K562 (cell line): Measurements from ENCODE around the gene BEST4. TPM values are rescaled to one million over a fixed set of nuclear protein-coding genes. Genes with fewer than 3 reads are reported as not detected.
"Not testable (repeated sequence)": the region's sequence is repeated elsewhere in the genome, so short reads cannot be mapped to it uniquely, and the experiment has no call there.

Experiments
- ATAC-seq: fragments of 200-7000 bp; cut with Tn5 transposase; 3 replicates; pipeline ENCODE4 v1.9.1; 2020; ENCODE audit warnings: moderate library complexity
- BruUV-seq: library from RNA; stranded (reverse); fragments of 400-500 nt; replicated peaks from 2 replicates; lab custom pipeline; 2021; lab: Mats Ljungman, UMichigan
- CTCF ChIA-PET: fragments of 300-600 bp; formaldehyde crosslinking; extraction: SDS; loops from one replicate; lab custom pipeline; 2021; ENCODE audit warnings: low intra/inter-chr PET ratio; lab: Yijun Ruan, JAX
- POLR2A ChIA-PET: fragments of 300-600, 350-650 bp; sonication (Branson Sonifier 250); formaldehyde crosslinking; extraction: SDS; loops from one replicate; lab custom pipeline; 2021; ENCODE audit warnings: antibody characterized with exemption, inconsistent platforms; lab: Yijun Ruan, JAX
- DNase-seq, 4 experiments: peaks; one replicate each; pipeline versions ENCODE4 v3.0.0 to v3.0.0-alpha.2; 2011 to 2018; ENCODE audit warnings: low spot score in 3 of 4, mixed read lengths in 3 of 4; ENCODE audit errors: extremely low read depth in 1 of 4
- FAIRE-seq: peaks from 2 replicates; lab custom pipeline; 2011; peaks lifted over from hg19 to GRCh38; lab: Jason Lieb, UNC
- H2AFZ ChIP-seq: 2 replicates; pipeline ENCODE4 v1.6.0; 2011; ENCODE audit warnings: low read depth, low read length, control low read depth, inconsistent platforms
- H3K27ac ChIP-seq: fragments of 200-600 bp; 3 replicates; pipeline ENCODE4 v1.8.0; 2011; ENCODE audit warnings: low read depth, mild to moderate bottlenecking, control low read depth, inconsistent platforms, low read length, moderate library complexity, mixed read lengths; ENCODE audit errors: extremely low read depth
- H3K27me3 ChIP-seq, 2 experiments: fragments of 300-600 bp in 1 of 2; 2 replicates in 1 of 2; 3 replicates in 1 of 2; pipeline versions ENCODE4 v1.6.0 to v1.8.0; 2011; ENCODE audit warnings: inconsistent platforms in 2 of 2, low read length in 2 of 2, mild to moderate bottlenecking in 1 of 2, mixed read lengths in 1 of 2, moderate library complexity in 1 of 2; ENCODE audit not compliant: control insufficient read depth in 2 of 2, insufficient read depth in 2 of 2
- H3K36me3 ChIP-seq: fragments of 300-600 bp; 3 replicates; pipeline ENCODE4 v1.8.0; 2011; ENCODE audit warnings: mild to moderate bottlenecking, low read length, inconsistent platforms; ENCODE audit not compliant: control insufficient read depth, insufficient read depth
- H3K4me1 ChIP-seq, 2 experiments: fragments of 200-600 bp in 1 of 2; replicated peaks in 1 of 2; 2 replicates in 1 of 2; 3 replicates in 1 of 2; pipeline versions ENCODE4 v1.5.1 to v1.8.0; 2011; ENCODE audit warnings: inconsistent platforms in 2 of 2, low read length in 2 of 2, mild to moderate bottlenecking in 1 of 2, mixed read lengths in 1 of 2, moderate library complexity in 1 of 2; ENCODE audit not compliant: control insufficient read depth in 2 of 2, insufficient read depth in 2 of 2
- H3K4me2 ChIP-seq: 2 replicates; pipeline ENCODE4 v1.6.1; 2011; ENCODE audit warnings: low read length, control low read depth, inconsistent platforms, mixed read lengths; ENCODE audit not compliant: insufficient read depth
- H3K4me3 ChIP-seq: fragments of 200-600 bp; sonication (generic), shearing (Covaris generic); 2 replicates; pipeline ENCODE4 v1.5.1; 2016; ENCODE audit warnings: control low read depth, inconsistent platforms
- H3K79me2 ChIP-seq: fragments of 200-600 bp; 3 replicates; pipeline ENCODE4 v1.8.0; 2011; ENCODE audit warnings: low read length, inconsistent platforms; ENCODE audit not compliant: control insufficient read depth, insufficient read depth
- H3K9ac ChIP-seq, 2 experiments: 2 replicates each; pipeline versions ENCODE4 v1.6.0 to v1.6.1; 2011; ENCODE audit warnings: low read depth in 2 of 2, low read length in 2 of 2, control low read depth in 1 of 2, inconsistent platforms in 1 of 2, mild to moderate bottlenecking in 1 of 2, mixed read lengths in 1 of 2; ENCODE audit not compliant: insufficient read depth in 1 of 2
- H3K9me1 ChIP-seq: one replicate; pipeline ENCODE4 v1.6.0; 2011; ENCODE audit warnings: inconsistent platforms, mild to moderate bottlenecking, low read length, moderate library complexity; ENCODE audit not compliant: control insufficient read depth, insufficient read depth
- H3K9me3 ChIP-seq: replicated peaks from 2 replicates; pipeline ENCODE4 v1.5.1; 2011; ENCODE audit warnings: low read depth, low read length, inconsistent platforms; ENCODE audit not compliant: control insufficient read depth, insufficient read depth
- H4K20me1 ChIP-seq: replicated peaks from 2 replicates; pipeline ENCODE4 v1.6.1; 2011; ENCODE audit warnings: low read length, inconsistent platforms, mixed read lengths; ENCODE audit not compliant: control insufficient read depth, insufficient read depth
- CHD4 ChIP-seq: fragments of 200-600 bp; sonication (generic); IDR thresholded peaks from 3 replicates; pipeline ENCODE4 v1.6.1; 2012; ENCODE audit warnings: low read depth, mild to moderate bottlenecking, mixed read lengths, low read length, inconsistent platforms; ENCODE audit not compliant: insufficient read depth, insufficient replicate concordance, poor library complexity, severe bottlenecking
- FOXM1 ChIP-seq, 2 experiments: fragments of 450-650 bp in 1 of 2; sonication (generic) in 1 of 2; formaldehyde crosslinking in 1 of 2; IDR thresholded peaks; 2 replicates each; pipeline versions ENCODE4 v1.6.1 to v1.9.0; 2017 to 2022; ENCODE audit warnings: low read depth in 2 of 2, mild to moderate bottlenecking in 2 of 2, missing genetic modification reagents in 1 of 2, moderate library complexity in 1 of 2
- NFRKB ChIP-seq: fragments of 450-650 bp; IDR thresholded peaks from 2 replicates; pipeline ENCODE4 v1.6.1; 2016; ENCODE audit warnings: low read depth
- NUFIP1 ChIP-seq: fragments of 450-650 bp; IDR thresholded peaks from 2 replicates; pipeline ENCODE4 v1.6.1; 2018; ENCODE audit not compliant: partially characterized antibody
- POLR2A ChIP-seq: fragments of 450-650 bp; conservative IDR thresholded peaks from 2 replicates; pipeline ENCODE4 v1.6.1; 2016
- POLR2B ChIP-seq: fragments of 450-650 bp; IDR thresholded peaks from 2 replicates; pipeline ENCODE4 v1.6.1; 2018; ENCODE audit warnings: low read depth; ENCODE audit not compliant: partially characterized antibody
- SRSF1 ChIP-seq: fragments of 200-400 bp; formaldehyde crosslinking; IDR thresholded peaks from 2 replicates; pipeline ENCODE4 v1.6.1; 2017; ENCODE audit warnings: mild to moderate bottlenecking, low read depth, low read length, moderate library complexity
- SUPT5H ChIP-seq: fragments of 450-650 bp; IDR thresholded peaks from 2 replicates; pipeline ENCODE4 v1.6.1; 2016
- WGBS: fragments of 100-300 bp; shearing (Covaris generic); methylation state at CpG from one replicate; pipeline ENCODE4 v1.1.6; 2016; ENCODE audit warnings: low coverage, mixed read lengths; ENCODE audit not compliant: insufficient coverage; ENCODE audit errors: missing lambda C conversion rate; 5-methylcytosine and 5-hydroxymethylcytosine counted together
- in situ Hi-C: fragments of 300-500 bp; cut with MboI; formaldehyde crosslinking; loops from 4 replicates; pipeline ENCODE4 v1.15.0; 2018; ENCODE audit warnings: inconsistent platforms, mixed read lengths
- intact Hi-C: fragments of 100-400 bp; cut with micrococcal nuclease; formaldehyde crosslinking; loops from 2 replicates; pipeline ENCODE4 v1.14.2; 2022
- polyA plus RNA-seq, 8 experiments: library from polyadenylated mRNA; depleted of rRNA in 4 of 8; stranded (reverse) in 5 of 8; unstranded in 3 of 8; fragments of >200 nt; fragmentation: Nextera tagmentation in 2 of 8; fragmentation: Illumina TruSeq in 1 of 8; extraction: Ambion mirVana in 2 of 8; extraction: Trizol in 1 of 8; gene quantifications; 2 replicates each; pipeline versions ENCODE4 v1.2.1 to v1.2.3, GENCODE V29; 2011 to 2014; ENCODE audit warnings: inconsistent platforms in 1 of 8, missing spikeins in 1 of 8
- total RNA-seq, 7 experiments: library from RNA; depleted of rRNA in 6 of 7; stranded (reverse); fragments of >200 nt in 6 of 7; fragmentation: Illumina TruSeq in 2 of 7; extraction: Trizol in 2 of 7; gene quantifications; 2 replicates each; pipeline versions ENCODE4 v1.2.1 to v1.2.3, GENCODE V29; 2011 to 2021; ENCODE audit warnings: low replicate concordance in 1 of 7
- TF ChIP-seq, protein P1 (sequence below): fragments of 250-450 bp; sonication (Bioruptor Pico); IDR thresholded peaks from 2 replicates; pipeline ENCODE4 v1.5.0; 2020; ENCODE audit warnings: mild to moderate bottlenecking
- TF ChIP-seq, protein P2 (sequence below): fragments of 450-650 bp; formaldehyde crosslinking; IDR thresholded peaks from 2 replicates; pipeline ENCODE4 v1.4.0; 2022; ENCODE audit warnings: missing genetic modification characterization

Gene BEST4
- total and polyA plus RNA-seq, 9 of the 15 experiments (the other 6 are each of a cell fraction or from before 2014, with no cell fraction given), result 0.07 to 0.11 TPM; not detected in 7

DNA sequence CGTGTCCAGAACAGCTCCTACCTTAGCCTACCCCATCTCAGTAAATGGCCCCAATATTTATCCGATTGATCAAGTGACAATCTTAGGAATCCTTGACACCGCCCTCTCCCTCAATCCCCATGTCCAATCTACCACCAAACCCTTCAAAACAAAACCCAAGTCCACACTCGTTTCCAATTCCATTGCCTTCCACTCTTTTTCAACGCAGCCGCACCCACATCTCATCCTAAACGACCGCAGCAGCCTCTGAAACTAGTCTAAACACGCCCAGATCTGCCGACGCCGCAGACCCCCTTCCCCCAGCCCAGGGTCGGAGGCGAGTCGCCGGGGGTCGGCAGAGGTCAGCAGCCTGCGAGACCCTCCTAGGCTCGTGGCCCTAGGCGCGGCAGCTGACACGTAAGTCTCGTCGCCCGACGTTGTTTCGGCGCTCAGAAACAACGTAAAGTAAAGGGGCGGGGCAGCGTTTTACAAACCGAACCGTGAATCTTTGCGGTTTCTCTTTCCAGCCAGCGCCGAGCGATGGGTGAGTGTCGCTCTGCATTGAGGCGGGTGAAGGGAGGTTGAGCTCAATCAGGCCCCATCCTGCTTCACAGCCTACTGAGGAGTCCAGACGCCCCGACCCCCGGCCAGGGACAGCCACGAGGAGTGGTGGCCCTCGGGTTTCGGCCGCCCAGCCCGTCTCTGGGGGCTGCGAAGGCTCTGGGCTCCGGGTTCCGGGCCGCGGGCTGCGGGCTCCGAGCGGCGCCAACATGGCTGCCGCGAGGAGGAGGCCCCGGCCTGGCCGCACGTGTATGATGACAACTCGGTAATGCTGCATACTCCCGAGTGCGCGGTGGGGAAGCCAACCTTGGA, 12.7 kb downstream of the BEST4 start, which contains the start of gene RPS8 (continued):
- TF ChIP-seq NFRKB, result peak; percentile 98
- no peak for TF ChIP-seq NUFIP1
- peak; percentile 90 for TF ChIP-seq FOXM1 (IDR thresholded peaks at IDR 0.05; ENCODE audit: low read depth)
- peak; percentile 96; the same call in 1 of the 2 replicates for TF ChIP-seq FOXM1 (CRISPR knock-in tag; IDR thresholded peaks at IDR 0.05; ENCODE audit: low read depth)
- 0 out of 2 replicates have a peak, but pooled peaks have one; percentile 95 for TF ChIP-seq SRSF1
- TF ChIP-seq CHD4, result no peak
- TF ChIP-seq, protein P1, sequence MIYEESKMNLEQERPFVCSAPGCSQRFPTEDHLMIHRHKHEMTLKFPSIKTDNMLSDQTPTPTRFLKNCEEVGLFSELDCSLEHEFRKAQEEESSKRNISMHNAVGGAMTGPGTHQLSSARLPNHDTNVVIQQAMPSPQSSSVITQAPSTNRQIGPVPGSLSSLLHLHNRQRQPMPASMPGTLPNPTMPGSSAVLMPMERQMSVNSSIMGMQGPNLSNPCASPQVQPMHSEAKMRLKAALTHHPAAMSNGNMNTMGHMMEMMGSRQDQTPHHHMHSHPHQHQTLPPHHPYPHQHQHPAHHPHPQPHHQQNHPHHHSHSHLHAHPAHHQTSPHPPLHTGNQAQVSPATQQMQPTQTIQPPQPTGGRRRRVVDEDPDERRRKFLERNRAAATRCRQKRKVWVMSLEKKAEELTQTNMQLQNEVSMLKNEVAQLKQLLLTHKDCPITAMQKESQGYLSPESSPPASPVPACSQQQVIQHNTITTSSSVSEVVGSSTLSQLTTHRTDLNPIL, result 0 out of 2 replicates have a peak, but pooled peaks have one; percentile 24

DNA sequence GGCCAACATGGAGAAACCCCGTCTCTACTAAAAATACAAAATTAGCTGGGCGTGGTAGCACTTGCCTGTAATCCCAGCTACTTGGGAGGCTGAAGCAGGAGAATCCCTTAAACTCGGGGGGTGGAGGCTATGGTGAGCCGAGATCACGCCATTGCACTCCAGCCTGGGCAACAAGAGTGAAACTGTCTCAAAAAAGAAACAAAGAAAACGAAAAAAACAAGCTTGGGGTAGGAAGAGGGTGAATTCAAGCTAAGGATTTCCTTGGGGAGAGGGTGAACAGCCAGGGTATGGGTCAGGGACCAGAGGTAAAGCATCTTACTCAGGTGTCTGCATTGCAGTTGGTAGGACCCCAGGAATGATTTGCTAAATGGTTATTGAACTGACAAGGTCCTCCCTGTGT, 21.5 kb downstream of the BEST4 start:
- H3K79me2 ChIP-seq, H3K9me3 ChIP-seq, ATAC-seq, intact Hi-C loops, in situ Hi-C loops, H3K4me2 ChIP-seq, CTCF ChIA-PET, DNase-seq, H3K9ac ChIP-seq, FAIRE-seq, H4K20me1 ChIP-seq, H2AFZ ChIP-seq, H3K27me3 ChIP-seq, H3K9me1 ChIP-seq, H3K4me3 ChIP-seq, H3K4me1 ChIP-seq, BruUV-seq, H3K27ac ChIP-seq: not testable (repeated sequence)
- peaks cover 67% of the 10 kb centered on the region for H3K36me3 ChIP-seq
- TF ChIP-seq, protein P2, sequence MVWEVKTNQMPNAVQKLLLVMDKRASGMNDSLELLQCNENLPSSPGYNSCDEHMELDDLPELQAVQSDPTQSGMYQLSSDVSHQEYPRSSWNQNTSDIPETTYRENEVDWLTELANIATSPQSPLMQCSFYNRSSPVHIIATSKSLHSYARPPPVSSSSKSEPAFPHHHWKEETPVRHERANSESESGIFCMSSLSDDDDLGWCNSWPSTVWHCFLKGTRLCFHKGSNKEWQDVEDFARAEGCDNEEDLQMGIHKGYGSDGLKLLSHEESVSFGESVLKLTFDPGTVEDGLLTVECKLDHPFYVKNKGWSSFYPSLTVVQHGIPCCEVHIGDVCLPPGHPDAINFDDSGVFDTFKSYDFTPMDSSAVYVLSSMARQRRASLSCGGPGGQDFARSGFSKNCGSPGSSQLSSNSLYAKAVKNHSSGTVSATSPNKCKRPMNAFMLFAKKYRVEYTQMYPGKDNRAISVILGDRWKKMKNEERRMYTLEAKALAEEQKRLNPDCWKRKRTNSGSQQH (CRISPR knock-in tag), result 0 out of 2 replicates have a peak, but pooled peaks have one; percentile 18
- TF ChIP-seq POLR2A, result peak; percentile 63
- peak; percentile 51 for TF ChIP-seq POLR2B
- TF ChIP-seq SUPT5H, result peak; percentile 45; the same call in 1 of the 2 replicates
- WGBS, result 86% methylated on average over 6 of the region's 6 CpGs
- POLR2A ChIA-PET, result interaction anchor here (0.6 to 3.8 kb wide), 15 partner anchors 10 to 1538 kb away, joined by 3 to 77 read pairs (median 6); partner anchors contain the start of genes RNU5D-1 and RPS8
